HG02571 (cell line): Measurements from ENCODE around the gene FBXO48.
"Not testable (repeated sequence)": the region's sequence is repeated elsewhere in the genome, so short reads cannot be mapped to it uniquely, and the experiment has no call there.

ENCODE experiments used
- ATAC-seq: cut with Tn5 transposase; IDR thresholded peaks from one replicate; pipeline ENCODE4 v1.9.1; 2021; ENCODE audit warnings: mild to moderate bottlenecking, moderate library complexity; ENCODE audit not compliant: unreplicated experiment

Gene FBXO48

DNA sequence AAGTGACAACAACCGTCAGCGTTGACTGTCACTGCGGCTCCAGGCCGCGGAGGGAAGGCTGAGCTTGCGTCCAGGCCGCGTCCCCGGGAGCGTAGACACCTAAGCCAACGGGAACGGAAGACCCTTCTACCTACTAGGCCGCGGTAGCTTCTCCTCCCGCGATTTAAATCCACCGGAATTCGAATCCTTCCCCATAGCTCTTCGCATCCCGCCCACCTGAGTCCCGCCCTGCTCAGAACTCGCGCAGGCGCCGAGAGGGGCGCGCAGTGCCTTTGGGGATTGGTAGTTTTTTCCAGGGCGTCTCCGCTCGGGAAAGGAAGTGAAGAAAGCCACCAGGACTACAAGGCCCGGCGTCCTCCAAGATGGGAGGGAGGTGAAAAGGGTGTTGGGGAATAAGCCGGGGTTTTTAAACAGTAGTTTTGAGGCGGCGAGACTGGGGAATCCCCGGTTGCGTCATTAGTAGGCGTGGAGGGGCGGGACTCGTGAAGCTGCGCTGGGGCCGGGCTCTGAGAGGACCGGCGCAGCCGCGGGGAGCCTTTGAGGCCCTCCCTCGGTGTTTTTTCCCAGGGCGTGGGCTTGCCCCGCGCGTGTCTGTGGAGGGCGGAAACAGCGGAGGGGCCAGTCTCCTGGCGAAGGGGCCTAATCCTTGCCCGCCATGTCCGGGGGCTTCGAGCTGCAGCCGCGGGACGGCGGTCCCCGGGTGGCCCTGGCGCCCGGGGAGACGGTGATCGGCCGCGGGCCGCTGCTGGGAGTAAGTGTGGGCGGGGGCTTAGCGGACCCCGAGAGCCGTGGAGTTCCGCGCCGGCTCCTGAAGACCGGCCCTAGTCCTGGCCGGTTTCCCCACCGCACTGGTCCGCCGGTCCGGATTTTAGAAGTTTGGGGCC, at the start of gene FBXO48, which contains the start of gene APLF:
Gene FBXO48 (minus strand): TSS at position 218 of the 884 bp plus-strand sequence. CDS start 2,149 bp downstream, outside the sequence.
Gene APLF (plus strand): TSS at position 509 of the 884 bp plus-strand sequence. CDS start 147 bp downstream, at position 656.
- peak; percentile 93 for ATAC-seq

- ATAC-seq = no peak
Measured at GRCh38 chr2:68516051-68516955, 49.2 kb upstream of the FBXO48 start.

DNA sequence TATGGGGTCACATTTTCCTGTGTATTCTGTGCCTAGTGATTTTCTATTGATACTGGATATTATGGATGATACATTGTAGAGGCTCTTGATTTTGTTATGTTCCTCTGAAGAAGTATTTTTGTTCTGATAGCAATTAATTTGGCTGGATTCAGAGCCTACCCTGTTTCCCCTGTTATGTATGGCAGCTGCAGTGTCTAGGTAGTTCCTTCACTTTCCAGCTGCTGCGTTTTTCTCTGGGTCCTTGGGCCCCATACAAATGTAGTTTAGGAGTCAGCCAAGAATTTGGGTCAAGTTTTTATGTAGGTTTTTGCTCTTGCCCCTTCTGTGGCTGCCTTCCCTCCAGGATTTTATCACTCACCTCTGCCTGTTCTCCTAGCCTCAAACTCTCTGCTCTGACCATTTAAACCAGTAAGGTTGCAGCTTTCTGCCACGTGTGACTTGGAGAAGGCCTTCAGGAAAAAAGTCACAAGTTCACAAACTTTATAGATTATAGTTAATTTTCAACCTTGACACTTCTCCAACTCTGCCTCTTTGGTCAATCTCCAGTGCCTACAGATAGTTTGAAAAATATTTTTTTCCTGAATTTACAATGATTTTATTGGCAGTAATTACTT, 47.3 kb upstream of the FBXO48 start:
- no peak for ATAC-seq

DNA sequence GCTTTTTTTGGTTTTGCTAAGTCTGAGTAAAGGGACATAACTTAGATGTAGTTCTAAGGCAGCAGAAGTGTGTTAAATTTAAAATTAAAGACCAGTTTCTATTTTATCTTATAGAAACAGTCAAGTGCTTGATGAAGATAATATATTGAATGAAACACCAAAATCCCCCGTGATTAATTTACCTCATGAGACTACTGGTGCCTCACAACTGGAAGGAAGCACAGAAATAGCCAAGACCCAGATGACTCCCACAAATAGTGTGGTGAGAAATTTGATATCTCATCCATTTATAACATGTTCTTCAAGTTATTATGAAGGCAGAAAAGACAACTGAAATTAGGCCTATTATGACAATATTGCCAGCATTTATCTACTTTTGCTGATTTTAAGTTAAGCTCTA, 45.9 kb upstream of the FBXO48 start:
- ATAC-seq = no peak

GRCh38 chr2:68512326-68512725, 45.2 kb upstream of the FBXO48 start:
- ATAC-seq = no peak

DNA sequence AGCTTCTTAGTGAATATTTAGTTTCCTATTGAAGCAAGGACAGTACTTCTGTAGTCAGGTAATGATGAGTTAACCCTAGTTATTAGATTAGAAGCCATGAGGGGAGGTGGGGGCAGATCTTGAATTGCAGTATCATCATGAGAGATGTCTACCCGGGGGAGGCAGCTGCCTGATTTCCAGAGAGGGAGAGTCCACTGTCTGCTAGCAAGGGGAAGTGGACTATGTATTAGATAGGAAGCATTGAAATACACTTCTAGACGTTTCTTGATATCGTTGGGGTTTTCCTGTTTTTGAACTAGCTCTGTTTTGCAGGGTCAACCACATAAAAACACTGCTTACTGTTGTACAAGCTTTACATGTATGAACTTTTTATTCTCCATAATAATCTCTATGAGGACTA, 39.1 kb upstream of the FBXO48 start:
- ATAC-seq = no peak

GRCh38 chr2:68505603-68506159, 38.6 kb upstream of the FBXO48 start:
- no peak for ATAC-seq

DNA sequence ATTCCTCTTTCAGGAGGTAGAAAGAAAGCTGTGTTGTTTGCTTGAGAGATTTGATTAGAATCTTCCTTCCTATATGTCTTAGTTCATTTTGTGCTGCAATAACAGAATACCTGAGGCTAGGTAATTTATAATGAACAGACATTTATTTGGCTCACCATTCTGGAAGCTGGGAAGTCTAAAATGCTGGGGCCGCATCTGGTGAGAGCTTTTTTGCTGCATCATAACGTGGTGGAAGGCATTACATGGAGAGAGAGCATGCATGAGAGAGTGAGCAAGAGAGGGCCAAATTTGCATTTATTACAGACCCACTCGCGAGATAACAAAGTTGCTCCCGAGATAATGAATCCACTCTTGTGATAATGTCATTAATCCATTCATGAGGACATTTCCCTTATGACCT, 34.7 kb upstream of the FBXO48 start:
- ATAC-seq = no peak

DNA sequence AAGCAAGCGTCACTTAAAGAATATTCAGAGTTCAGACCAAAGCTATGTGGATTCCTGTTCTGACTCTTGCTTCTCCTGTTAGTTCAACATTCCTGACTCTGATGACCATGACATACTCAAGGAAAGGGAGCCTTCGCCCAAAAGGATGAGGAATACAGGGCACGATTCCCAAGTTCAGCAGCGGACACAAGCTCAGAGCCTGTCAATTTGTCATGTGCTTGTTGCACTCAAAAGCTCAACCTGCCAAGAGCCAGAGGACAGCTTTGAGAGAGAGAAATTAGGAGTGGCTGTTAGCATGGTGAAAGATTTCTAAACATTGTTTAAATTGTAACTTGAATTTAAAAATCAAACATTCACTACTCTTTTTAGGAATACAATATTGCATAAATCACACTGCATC, 33.6 kb upstream of the FBXO48 start:
- no peak for ATAC-seq

- no peak for ATAC-seq
Measured at GRCh38 chr2:68499133-68499532, 32.0 kb upstream of the FBXO48 start.

- ATAC-seq = no peak
Measured at GRCh38 chr2:68491582-68491981, 24.5 kb upstream of the FBXO48 start.

GRCh38 chr2:68489282-68489681, 22.2 kb upstream of the FBXO48 start:
- ATAC-seq = no peak

GRCh38 chr2:68488605-68489004, 21.5 kb upstream of the FBXO48 start:
- ATAC-seq = not testable (repeated sequence)

- ATAC-seq = no peak
Measured at GRCh38 chr2:68487773-68488355, 20.8 kb upstream of the FBXO48 start.

DNA sequence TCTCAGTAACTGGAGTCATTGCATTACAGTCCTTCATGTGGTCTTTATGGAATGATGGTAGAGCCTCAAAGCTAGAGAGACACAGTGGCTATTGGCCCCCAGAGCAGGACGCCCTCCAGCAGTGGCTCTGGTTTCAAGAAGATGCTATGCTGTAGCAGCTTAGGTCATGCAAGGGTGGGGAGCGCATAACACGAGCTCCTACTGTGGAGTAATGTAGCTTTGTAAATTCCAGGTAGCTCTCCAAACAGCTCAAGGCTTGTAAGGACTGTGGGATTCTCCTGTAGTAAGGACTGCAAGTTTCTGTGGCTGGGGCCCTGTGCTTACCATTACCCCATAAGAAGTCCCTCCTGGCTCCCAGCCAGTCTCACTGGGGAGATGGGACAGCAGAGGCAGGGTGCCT, 15.9 kb upstream of the FBXO48 start:
- no peak for ATAC-seq

DNA sequence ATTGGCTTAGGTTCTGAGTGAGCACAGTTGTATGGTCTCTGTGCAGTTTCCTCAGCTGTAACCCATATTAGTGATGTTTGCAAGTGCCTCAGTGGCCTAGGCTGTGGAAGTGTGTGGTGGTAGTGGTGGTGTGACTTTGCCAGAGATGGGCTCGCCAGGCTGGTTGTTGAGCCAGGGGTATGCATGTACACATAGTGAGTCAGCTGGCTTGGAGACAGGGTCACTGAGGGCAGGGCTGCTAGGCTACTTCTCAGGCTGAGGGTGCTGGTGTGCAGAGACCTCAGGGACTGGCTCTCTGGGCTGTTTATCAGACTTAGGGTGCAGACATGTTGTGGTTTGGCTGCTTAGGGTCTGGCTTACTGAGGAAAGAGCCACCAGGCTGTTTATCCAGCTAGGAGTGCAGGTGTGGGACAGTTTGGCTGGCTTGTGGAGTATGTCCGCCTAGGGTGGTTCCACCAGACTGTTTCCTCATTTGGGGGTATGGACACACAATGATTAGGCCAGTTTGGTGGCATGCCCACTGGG, 15.3 kb upstream of the FBXO48 start:
- no peak for ATAC-seq

DNA sequence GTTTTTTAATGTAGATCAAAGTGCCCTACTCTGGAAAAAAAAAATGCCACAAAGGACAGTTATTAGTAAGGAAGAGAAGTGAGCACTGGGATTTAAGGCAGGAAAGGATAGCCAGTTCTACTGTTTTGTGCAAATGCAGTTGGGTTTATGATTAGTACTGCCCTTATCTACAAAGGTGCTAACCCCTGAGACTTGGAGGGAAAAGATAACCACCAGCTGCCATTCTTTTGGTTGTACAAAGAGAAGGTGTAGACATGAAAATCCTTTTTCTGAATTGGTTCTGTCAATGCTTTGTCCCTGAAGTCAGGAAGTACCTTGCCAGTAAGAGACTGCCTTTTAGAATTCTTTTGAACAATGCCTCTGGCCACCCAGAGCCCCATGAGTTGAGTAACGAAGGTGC, 11.6 kb upstream of the FBXO48 start:
- ATAC-seq = no peak

DNA sequence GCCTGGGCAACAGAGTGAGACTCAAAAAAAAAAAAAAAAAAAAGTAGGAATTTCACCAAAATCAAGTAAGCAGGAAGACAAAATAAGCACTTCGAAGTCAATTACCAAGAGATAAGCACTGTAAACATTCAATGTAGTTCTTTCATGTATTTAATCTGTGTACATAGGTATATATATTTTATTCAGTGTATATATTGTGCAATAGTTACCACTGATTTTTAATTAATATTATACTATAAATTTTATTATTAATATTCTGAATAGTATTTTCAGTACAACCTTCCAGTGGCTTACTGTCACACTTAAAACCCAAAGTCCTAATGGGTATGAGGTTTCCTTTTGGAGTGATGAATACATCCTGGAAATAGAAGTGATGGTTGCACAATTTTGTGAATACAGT, 9.4 kb upstream of the FBXO48 start:
- ATAC-seq = no peak

- ATAC-seq = no peak
Measured at GRCh38 chr2:68475576-68475975, 8.5 kb upstream of the FBXO48 start.

DNA sequence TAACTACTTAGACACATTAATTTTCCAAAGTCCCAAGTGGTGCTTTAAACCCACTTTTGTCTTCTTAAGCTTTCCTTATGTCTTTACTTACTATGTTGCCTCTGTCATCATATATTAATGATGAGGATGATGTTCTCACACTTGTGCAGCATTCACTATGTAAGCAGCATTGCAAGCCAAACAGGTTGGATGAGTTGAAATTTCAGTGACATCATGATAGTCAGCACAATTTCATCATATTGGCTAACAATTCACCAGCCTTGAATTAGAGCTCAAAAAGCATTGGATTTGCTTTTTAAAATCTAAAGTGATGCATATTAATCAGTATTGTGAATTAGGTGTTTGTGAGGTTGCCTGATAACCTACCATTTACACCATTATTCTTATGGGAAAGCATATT, 8.0 kb upstream of the FBXO48 start:
- no peak for ATAC-seq
